ENCODE data around the gene CCNQ. TPM values are rescaled to one million over a fixed set of nuclear protein-coding genes. Genes with fewer than 3 reads are reported as not detected.
A peak's percentile ranks its signal among the peaks of the same experiment; 100 is the strongest.

The CCNQ gene
- polyA plus RNA-seq, 1 of the 3 experiments (the other 2 are of a cell fraction) = 45.3 TPM

DNA sequence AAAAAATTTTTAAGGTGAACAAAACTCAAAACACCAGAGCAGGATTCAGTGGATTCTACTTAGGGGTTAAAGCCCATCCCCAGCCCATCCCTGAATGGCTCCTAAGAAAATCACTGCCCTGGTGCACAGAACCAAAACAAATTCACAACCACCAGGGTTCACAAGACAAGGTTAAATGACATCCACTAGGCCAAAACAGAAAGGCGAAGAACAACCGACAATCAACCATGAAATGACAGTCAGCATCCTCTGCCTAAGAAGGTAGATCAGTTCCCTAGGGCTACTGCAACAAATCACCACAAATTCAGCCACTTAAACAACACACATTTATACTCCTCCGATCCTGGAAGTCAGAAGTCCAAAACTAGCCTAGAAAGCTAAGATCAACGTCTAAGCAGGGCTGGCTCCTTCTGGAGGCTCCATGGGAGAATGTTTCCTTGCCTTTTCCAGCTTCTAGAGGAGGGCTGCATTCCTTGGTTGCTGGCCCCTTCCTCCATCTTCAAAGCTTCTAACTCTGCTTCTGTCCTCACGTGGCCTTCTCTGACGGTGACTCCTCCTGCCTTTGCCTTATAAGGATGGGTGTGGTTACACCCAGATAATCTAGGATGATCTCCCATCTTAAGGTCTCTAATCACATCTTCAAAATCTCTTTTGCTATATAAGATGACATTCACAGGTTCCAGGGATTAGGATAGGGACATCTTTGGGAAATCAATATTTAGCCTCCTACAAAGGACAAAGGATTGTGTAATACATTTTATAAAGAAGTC is 1.8 kb downstream of the CCNQ start:
- Histone ChIP-seq H3K4me1 (ENCODE audit: control insufficient read depth in 1 of 2, insufficient read depth in 2 of 2, low read depth in 1 of 2, low read length in 1 of 2) (peaks cover 0 to 31% of the 10 kb centered on the region in 2 experiments; a peak in 1 of 4 replicates), H3K4me3 (ENCODE audit: low read depth in 2 of 2, low read length in 1 of 2) (no peak overlapping the region), H3K9ac (no peak overlapping the region), H3K9me3 (no peaks in the 10 kb centered on the region), H3F3A (replicated peaks; ENCODE audit: insufficient read depth) (no peaks in the 10 kb centered on the region), H3K79me2 (ENCODE audit: insufficient read depth) (peaks cover 29% of the 10 kb centered on the region; the same call in 1 of the 2 replicates), H3K4me2 (0 out of 2 replicates have a peak overlapping the region, but pooled peaks have one; percentile 79), H4K20me1 (ENCODE audit: insufficient read depth) (peaks cover 22% of the 10 kb centered on the region; the same call in 1 of the 2 replicates), H3K36me3 (replicated peaks in 1 of 2; ENCODE audit: control insufficient read depth in 1 of 2, insufficient read depth in 2 of 2, low read length in 1 of 2) (peaks cover 0 to 3% of the 10 kb centered on the region in 2 experiments), H3K27me3 (ENCODE audit: insufficient read depth) (peaks cover 27% of the 10 kb centered on the region), H3K27ac (ENCODE audit: low read depth in 2 of 2, low read length in 1 of 2) (no peak overlapping the region), H3K9me2 (no peaks in the 10 kb centered on the region), H2AFZ (ENCODE audit: low read depth) (no peak overlapping the region)
- ChIA-PET CTCF (interaction anchor here (0.7 to 4.6 kb wide), 3 partner anchors 13 to 57 kb away, joined by 3 to 35 read pairs (median 3); no protein-coding TSS in a partner anchor), POLR2A (no interaction called here)
- 60% methylated on average over 6 of the region's 6 CpGs for WGBS (ENCODE audit: low lambda C conversion rate)
- no peak for TF ChIP-seq ELF1 (IDR thresholded peaks at IDR 0.05)
- TF ChIP-seq, protein P1, sequence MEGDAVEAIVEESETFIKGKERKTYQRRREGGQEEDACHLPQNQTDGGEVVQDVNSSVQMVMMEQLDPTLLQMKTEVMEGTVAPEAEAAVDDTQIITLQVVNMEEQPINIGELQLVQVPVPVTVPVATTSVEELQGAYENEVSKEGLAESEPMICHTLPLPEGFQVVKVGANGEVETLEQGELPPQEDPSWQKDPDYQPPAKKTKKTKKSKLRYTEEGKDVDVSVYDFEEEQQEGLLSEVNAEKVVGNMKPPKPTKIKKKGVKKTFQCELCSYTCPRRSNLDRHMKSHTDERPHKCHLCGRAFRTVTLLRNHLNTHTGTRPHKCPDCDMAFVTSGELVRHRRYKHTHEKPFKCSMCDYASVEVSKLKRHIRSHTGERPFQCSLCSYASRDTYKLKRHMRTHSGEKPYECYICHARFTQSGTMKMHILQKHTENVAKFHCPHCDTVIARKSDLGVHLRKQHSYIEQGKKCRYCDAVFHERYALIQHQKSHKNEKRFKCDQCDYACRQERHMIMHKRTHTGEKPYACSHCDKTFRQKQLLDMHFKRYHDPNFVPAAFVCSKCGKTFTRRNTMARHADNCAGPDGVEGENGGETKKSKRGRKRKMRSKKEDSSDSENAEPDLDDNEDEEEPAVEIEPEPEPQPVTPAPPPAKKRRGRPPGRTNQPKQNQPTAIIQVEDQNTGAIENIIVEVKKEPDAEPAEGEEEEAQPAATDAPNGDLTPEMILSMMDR (IDR thresholded peaks at IDR 0.05) = no peak
- TF ChIP-seq FOXJ3 (CRISPR knock-in tag; IDR thresholded peaks at IDR 0.05) = no peak
- TF ChIP-seq RXRA (IDR thresholded peaks at IDR 0.05; ENCODE audit: borderline replicate concordance, low read depth) = no peak
- TF ChIP-seq EZH2phosphoT487 (IDR thresholded peaks at IDR 0.05; ENCODE audit: borderline replicate concordance, low read depth) = no peak
- TF ChIP-seq GABPA (IDR thresholded peaks at IDR 0.05; ENCODE audit: low read depth) = no peak
- no peak for TF ChIP-seq JUND (IDR thresholded peaks at IDR 0.05)
- TF ChIP-seq MXI1 (IDR thresholded peaks at IDR 0.05; ENCODE audit: low read depth, low read length) = no peak
- DNase-seq = no peak

DNA sequence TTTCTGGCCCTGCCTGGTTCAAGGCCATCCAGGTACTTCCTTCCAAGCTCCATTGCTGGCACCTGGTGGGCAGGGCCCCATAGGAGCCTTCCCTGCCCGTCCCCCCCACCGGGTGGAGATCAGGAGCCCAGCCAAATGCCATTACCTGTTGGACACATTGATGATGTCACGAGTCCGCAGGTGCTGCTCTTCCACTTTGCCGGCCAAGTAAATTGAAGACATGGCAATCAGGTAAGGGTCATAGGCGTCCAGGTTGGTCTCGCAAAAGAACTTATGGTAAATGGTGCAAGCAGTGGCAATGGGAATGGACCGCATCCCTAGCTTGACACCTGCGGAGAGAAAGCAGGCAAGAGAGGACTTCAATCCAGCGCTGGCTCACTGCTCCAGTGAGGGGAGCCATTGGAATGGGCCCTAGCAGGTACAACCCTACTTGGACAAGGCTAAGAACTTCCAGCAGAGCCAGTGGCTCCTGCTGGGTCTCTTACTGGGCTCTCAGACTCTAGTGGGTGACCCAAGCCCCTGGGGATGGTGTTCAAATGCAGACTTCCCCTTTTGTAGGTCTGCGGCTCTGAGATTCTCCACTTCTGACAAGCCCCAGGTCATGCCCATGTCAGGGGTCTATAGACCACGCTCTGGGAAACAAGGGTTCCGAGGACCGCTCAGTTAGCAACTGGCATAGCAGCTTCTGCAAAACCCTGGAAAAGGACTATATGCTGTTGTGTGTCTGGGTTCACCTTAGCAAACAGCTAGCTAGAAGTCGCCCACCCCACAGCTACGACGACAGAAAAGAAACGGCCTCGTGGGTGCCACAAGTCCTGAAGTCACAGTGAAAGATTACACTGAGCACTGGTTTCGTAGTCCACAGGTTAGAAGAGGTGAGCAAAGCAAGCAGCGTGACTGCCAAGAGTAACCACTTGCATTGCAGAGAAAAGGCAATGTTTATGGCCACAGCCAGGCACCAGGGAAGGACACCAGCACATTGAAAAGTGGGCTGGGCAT is 2.8 kb downstream of the CCNQ start:
- ChIA-PET POLR2A (no interaction called here), CTCF (interaction anchor here (0.6 to 1.6 kb wide), 4 partner anchors 14 to 72 kb away, joined by 3 to 6 read pairs (median 4); no protein-coding TSS in a partner anchor)
- 87% methylated on average over 13 of the region's 21 CpGs for WGBS (ENCODE audit: low lambda C conversion rate)
- TF ChIP-seq MEF2A (IDR thresholded peaks at IDR 0.05; ENCODE audit: borderline replicate concordance, low read depth) = no peak
- TF ChIP-seq, protein P2, sequence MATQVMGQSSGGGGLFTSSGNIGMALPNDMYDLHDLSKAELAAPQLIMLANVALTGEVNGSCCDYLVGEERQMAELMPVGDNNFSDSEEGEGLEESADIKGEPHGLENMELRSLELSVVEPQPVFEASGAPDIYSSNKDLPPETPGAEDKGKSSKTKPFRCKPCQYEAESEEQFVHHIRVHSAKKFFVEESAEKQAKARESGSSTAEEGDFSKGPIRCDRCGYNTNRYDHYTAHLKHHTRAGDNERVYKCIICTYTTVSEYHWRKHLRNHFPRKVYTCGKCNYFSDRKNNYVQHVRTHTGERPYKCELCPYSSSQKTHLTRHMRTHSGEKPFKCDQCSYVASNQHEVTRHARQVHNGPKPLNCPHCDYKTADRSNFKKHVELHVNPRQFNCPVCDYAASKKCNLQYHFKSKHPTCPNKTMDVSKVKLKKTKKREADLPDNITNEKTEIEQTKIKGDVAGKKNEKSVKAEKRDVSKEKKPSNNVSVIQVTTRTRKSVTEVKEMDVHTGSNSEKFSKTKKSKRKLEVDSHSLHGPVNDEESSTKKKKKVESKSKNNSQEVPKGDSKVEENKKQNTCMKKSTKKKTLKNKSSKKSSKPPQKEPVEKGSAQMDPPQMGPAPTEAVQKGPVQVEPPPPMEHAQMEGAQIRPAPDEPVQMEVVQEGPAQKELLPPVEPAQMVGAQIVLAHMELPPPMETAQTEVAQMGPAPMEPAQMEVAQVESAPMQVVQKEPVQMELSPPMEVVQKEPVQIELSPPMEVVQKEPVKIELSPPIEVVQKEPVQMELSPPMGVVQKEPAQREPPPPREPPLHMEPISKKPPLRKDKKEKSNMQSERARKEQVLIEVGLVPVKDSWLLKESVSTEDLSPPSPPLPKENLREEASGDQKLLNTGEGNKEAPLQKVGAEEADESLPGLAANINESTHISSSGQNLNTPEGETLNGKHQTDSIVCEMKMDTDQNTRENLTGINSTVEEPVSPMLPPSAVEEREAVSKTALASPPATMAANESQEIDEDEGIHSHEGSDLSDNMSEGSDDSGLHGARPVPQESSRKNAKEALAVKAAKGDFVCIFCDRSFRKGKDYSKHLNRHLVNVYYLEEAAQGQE (IDR thresholded peaks at IDR 0.05; ENCODE audit: low read depth, low read length) = no peak
- TF ChIP-seq RCOR1 (IDR thresholded peaks at IDR 0.05; ENCODE audit: low read length) = no peak
- TF ChIP-seq CHD2 (IDR thresholded peaks at IDR 0.05; ENCODE audit: low read length, partially characterized antibody) = no peak
- TF ChIP-seq SMC3 (IDR thresholded peaks at IDR 0.05; ENCODE audit: low read depth, low read length) = no peak
- no peak for TF ChIP-seq EP300 (IDR thresholded peaks at IDR 0.05; ENCODE audit: borderline replicate concordance in 1 of 2, low read depth in 1 of 2, low read length in 1 of 2)
- no peak for TF ChIP-seq TCF12 (IDR thresholded peaks at IDR 0.05)
- Histone ChIP-seq H3K4me3 (ENCODE audit: low read depth in 2 of 2, low read length in 1 of 2) (no peak overlapping the region), H3K4me2 (no peak overlapping the region), H3K9me2 (no peaks in the 10 kb centered on the region), H3K27ac (ENCODE audit: low read depth in 2 of 2, low read length in 1 of 2) (no peak overlapping the region), H3K27me3 (ENCODE audit: insufficient read depth) (peaks cover 33% of the 10 kb centered on the region), H3F3A (replicated peaks; ENCODE audit: insufficient read depth) (no peaks in the 10 kb centered on the region), H3K9me3 (no peaks in the 10 kb centered on the region), H3K9ac (no peak overlapping the region), H2AFZ (ENCODE audit: low read depth) (no peak overlapping the region), H3K79me2 (ENCODE audit: insufficient read depth) (peaks cover 29% of the 10 kb centered on the region; the same call in 1 of the 2 replicates), H4K20me1 (ENCODE audit: insufficient read depth) (peaks cover 22% of the 10 kb centered on the region; the same call in 1 of the 2 replicates), H3K36me3 (replicated peaks in 1 of 2; ENCODE audit: control insufficient read depth in 1 of 2, insufficient read depth in 2 of 2, low read length in 1 of 2) (peaks cover 0 to 4% of the 10 kb centered on the region in 2 experiments), H3K4me1 (ENCODE audit: control insufficient read depth in 1 of 2, insufficient read depth in 2 of 2, low read depth in 1 of 2, low read length in 1 of 2) (peaks cover 0 to 31% of the 10 kb centered on the region in 2 experiments; a peak in 1 of 4 replicates)
- DNase-seq = no peak
